Activated CD8-positive, alpha-beta T cell treated with anti-CD3 and anti-CD28 coated beads for 36 hours (primary cell): ENCODE measurements around the gene OSBPL5. TPM values are rescaled to one million over a fixed set of nuclear protein-coding genes. Genes with fewer than 3 reads are reported as not detected.

Source experiments
- ATAC-seq: fragments of 200-7000 bp; cut with Tn5 transposase; one replicate; pipeline ENCODE4 v1.10.0; 2021; ENCODE audit warnings: mild to moderate bottlenecking, moderate library complexity
- CTCF ChIA-PET: fragments of 350-600 bp; sonication (Branson Sonifier 250); formaldehyde crosslinking; loops from one replicate; lab custom pipeline; 2021; ENCODE audit warnings: antibody characterized with exemption; lab: Charles Lee
- POLR2A ChIA-PET: fragments of 350-600 bp; sonication (Branson Sonifier 250); formaldehyde crosslinking; loops from one replicate; lab custom pipeline; 2021; ENCODE audit warnings: antibody characterized with exemption; lab: Charles Lee
- DNase-seq: peaks from one replicate; pipeline ENCODE4 v3.0.0-alpha.2; 2020
- H3K27ac Mint-ChIP-seq: one replicate; pipeline ENCODE4 v1.8.0; 2021; ENCODE audit warnings: mild to moderate bottlenecking, mixed read lengths
- H3K27me3 Mint-ChIP-seq: one replicate; pipeline ENCODE4 v1.8.0; 2021; ENCODE audit warnings: mixed read lengths
- H3K36me3 Mint-ChIP-seq: one replicate; pipeline ENCODE4 v1.8.0; 2021; ENCODE audit warnings: low read depth, mixed read lengths
- H3K4me1 Mint-ChIP-seq: one replicate; pipeline ENCODE4 v1.8.0; 2021; ENCODE audit warnings: low read depth, mixed read lengths
- H3K4me3 Mint-ChIP-seq: one replicate; pipeline ENCODE4 v1.8.0; 2021; ENCODE audit warnings: mild to moderate bottlenecking, moderate library complexity, mixed read lengths
- H3K9me3 Mint-ChIP-seq: one replicate; pipeline ENCODE4 v1.8.0; 2021; ENCODE audit warnings: mixed read lengths
- CTCF ChIP-seq: fragments of 200-600 bp; IDR thresholded peaks from one replicate; pipeline ENCODE4 v1.8.0; 2022; ENCODE audit warnings: antibody characterized with exemption, mild to moderate bottlenecking
- intact Hi-C: fragments of 100-400 bp; cut with micrococcal nuclease; formaldehyde crosslinking; loops from one replicate; pipeline ENCODE4 v1.10.0; 2022
- total RNA-seq, 2 experiments: library from RNA; stranded (reverse); gene quantifications; one replicate each; pipeline ENCODE4 v1.2.3, GENCODE V29; 2021

The OSBPL5 gene
- total RNA-seq, 2 experiments from 2014 or later: 4.8 to 5.9 TPM

GRCh38 chr11:3166268-3167142 is 1.4 kb upstream of the OSBPL5 start:
- intact Hi-C loops: no loop called here
- Mint-ChIP-seq H3K4me3 (no peak overlapping the region), H3K4me1 (peaks cover 29% of the 10 kb centered on the region), H3K36me3 (no peaks in the 10 kb centered on the region), H3K27ac (no peak overlapping the region), H3K27me3 (peaks cover 16% of the 10 kb centered on the region), H3K9me3 (no peaks in the 10 kb centered on the region)
- ATAC-seq (no peak), DNase-seq (no peak)
- no peak for TF ChIP-seq CTCF
- CTCF ChIA-PET: no interaction called here
- POLR2A ChIA-PET: interaction anchor here (0.8 kb wide), 1 partner anchor 28 kb away, joined by 3 read pairs; no protein-coding TSS in a partner anchor

DNA sequence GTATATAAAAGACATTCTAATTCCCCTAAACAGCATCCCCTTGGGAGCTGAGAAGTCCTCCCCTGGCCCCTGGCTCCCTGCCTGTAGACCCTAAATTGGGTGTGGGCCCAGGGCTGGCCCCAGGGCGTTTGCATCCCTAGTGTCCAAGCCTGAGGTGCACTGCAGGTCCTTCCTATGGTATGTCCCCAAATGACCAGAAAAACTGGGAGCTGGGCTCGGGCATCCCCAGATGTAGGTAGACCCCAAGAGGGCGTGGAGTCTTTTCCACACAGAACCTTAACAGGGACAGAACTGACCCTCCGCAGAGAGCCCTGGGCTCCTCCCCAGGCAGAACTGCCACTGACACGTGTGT is 782 bp upstream of the OSBPL5 start:
- H3K27me3 Mint-ChIP-seq: peaks cover 16% of the 10 kb centered on the region
- TF ChIP-seq CTCF: no peak
- no peaks in the 10 kb centered on the region for H3K36me3 Mint-ChIP-seq
- peak overlapping the region; percentile 30 for H3K27ac Mint-ChIP-seq
- no peak for ATAC-seq
- peaks cover 25% of the 10 kb centered on the region for H3K4me1 Mint-ChIP-seq
- intact Hi-C loops: no loop called here
- CTCF ChIA-PET: no interaction called here
- DNase-seq: no peak
- H3K4me3 Mint-ChIP-seq: peak overlapping the region; percentile 71
- H3K9me3 Mint-ChIP-seq: no peaks in the 10 kb centered on the region
- POLR2A ChIA-PET: no interaction called here

- POLR2A ChIA-PET: no interaction called here
- Mint-ChIP-seq H3K36me3 (no peaks in the 10 kb centered on the region), H3K27me3 (peaks cover 16% of the 10 kb centered on the region), H3K27ac (no peak overlapping the region), H3K4me3 (peak overlapping the region; percentile 68), H3K9me3 (no peaks in the 10 kb centered on the region), H3K4me1 (peaks cover 23% of the 10 kb centered on the region)
- DNase-seq: no peak
- CTCF ChIA-PET: interaction anchor here (1.1 kb wide), 1 partner anchor 53 kb away, joined by 4 read pairs; no protein-coding TSS in a partner anchor
- no peak for TF ChIP-seq CTCF
- intact Hi-C loops: no loop called here
- ATAC-seq: peak; percentile 19
These were observed 458 bp downstream of the OSBPL5 start for GRCh38 chr11:3164552-3165151.

DNA sequence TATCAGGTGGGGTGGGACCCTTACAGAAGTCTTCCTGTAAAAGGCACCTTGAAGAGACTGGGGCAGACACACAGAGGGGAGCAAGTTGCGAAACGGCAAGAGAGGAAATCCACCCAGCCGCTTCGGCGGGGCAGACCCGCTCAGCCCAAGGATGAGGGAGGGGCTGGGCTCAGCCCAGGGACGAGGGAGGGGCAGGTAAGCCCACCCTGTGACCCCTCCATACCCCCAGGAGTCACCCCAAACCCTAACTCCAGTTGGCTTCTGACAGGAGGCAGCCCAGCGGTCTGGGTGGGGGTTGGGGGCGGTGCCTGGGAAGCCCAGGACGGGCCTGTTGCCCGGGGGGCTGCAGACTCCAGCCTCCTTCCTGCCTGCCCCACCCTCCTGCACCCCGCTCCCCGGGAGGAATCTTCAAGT is 965 bp downstream of the OSBPL5 start:
- H3K36me3 Mint-ChIP-seq: no peaks in the 10 kb centered on the region
- no peak for TF ChIP-seq CTCF
- ChIA-PET POLR2A (no interaction called here), CTCF (no interaction called here)
- DNase-seq: no peak
- H3K9me3 Mint-ChIP-seq: no peaks in the 10 kb centered on the region
- no peak for ATAC-seq
- peaks cover 21% of the 10 kb centered on the region for H3K4me1 Mint-ChIP-seq
- H3K4me3 Mint-ChIP-seq: peak overlapping the region; percentile 68
- intact Hi-C loops: no loop called here
- H3K27me3 Mint-ChIP-seq: peaks cover 15% of the 10 kb centered on the region
- H3K27ac Mint-ChIP-seq: no peak overlapping the region
